ENCODE data around the gene PNLIP.

PNLIP gene

DNA sequence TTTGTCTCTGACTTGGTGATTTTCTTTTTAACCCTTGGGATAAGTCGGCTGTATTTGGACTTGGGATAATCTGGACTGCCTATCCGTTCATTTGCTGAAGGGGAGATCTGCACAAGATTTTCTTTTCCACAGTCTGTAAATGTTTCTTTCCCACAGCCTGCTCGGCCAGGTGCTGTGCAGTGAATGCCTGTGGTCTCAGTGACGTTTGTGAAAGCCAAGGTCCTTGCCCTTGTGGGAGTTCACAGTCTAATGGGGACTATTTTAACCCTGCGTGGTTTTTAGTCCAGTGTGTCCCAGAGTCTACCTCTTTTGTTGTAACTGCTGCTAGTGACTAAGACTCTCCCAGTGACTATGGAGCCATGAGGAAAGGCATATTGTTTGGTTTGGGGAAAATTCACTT is 8.9 kb downstream of the PNLIP start:
- Histone ChIP-seq H3K36me3 (no peaks in the 10 kb centered on the region), H3K27me3 (peaks cover 0 to 2% of the 10 kb centered on the region in 2 donors), H3K9me3 (no peaks in the 10 kb centered on the region), H3K4me1 (no peaks in the 10 kb centered on the region), H3K27ac (no peak overlapping the region), H3K4me3 (no peak overlapping the region)
- TF ChIP-seq, protein P1, sequence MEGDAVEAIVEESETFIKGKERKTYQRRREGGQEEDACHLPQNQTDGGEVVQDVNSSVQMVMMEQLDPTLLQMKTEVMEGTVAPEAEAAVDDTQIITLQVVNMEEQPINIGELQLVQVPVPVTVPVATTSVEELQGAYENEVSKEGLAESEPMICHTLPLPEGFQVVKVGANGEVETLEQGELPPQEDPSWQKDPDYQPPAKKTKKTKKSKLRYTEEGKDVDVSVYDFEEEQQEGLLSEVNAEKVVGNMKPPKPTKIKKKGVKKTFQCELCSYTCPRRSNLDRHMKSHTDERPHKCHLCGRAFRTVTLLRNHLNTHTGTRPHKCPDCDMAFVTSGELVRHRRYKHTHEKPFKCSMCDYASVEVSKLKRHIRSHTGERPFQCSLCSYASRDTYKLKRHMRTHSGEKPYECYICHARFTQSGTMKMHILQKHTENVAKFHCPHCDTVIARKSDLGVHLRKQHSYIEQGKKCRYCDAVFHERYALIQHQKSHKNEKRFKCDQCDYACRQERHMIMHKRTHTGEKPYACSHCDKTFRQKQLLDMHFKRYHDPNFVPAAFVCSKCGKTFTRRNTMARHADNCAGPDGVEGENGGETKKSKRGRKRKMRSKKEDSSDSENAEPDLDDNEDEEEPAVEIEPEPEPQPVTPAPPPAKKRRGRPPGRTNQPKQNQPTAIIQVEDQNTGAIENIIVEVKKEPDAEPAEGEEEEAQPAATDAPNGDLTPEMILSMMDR (IDR thresholded peaks at IDR 0.05) = no peak
- DNase-seq = no peak
- intact Hi-C loops (cut with DNase I; ENCODE audit: low total_unique reads) = no loop called here

DNA sequence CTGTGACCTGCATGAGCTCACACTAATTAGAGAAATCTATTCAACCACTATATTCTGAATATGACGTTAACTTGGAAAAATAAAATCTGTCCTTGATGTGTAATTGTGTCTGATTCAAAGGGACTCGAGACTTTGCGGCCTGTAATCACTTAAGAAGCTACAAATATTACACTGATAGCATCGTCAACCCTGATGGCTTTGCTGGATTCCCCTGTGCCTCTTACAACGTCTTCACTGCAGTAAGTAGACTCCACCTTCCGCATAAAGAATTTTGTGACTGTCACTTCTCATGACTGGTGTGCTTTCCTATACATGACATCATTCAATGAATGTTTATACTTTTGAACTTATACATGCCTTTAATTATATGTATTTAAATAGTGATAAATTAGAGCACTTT is 10.1 kb downstream of the PNLIP start:
- H3K9me3 ChIP-seq = no peaks in the 10 kb centered on the region
- H3K4me3 ChIP-seq = no peak overlapping the region
- no peaks in the 10 kb centered on the region for H3K4me1 ChIP-seq
- TF ChIP-seq, protein P1 (IDR thresholded peaks at IDR 0.05) = no peak
- intact Hi-C loops (cut with DNase I; ENCODE audit: low total_unique reads) = no loop called here
- DNase-seq = no peak
- H3K27me3 ChIP-seq = peaks cover 0 to 2% of the 10 kb centered on the region in 2 donors
- H3K36me3 ChIP-seq = no peaks in the 10 kb centered on the region
- no peak overlapping the region for H3K27ac ChIP-seq

DNA sequence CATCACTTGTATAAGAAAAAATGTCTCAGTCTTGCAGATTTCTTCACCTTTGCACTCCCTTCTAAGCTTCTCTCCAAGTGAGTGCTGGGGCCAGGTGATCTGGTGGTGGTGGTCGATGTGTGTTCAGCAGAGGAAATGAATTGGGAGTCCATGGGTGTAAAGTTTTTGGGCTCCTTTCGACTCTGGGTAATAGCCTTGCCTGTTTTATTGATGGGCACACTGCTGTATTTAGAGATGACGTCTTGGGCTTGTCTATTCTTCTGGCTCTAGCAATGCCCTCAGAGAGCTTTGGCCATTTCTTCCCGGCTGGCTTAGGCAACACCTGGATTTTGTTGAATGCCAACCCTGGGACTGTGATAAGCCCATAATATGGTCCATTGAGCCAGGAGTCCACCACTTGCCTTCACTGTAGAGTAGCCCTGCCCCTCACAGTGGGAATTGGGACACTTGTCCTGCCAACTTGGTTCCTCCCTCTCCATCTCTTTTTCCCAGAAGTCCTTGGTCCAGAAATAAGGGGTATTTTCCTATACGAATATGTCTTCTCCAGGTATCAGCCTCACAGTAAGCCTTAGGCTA is 11.7 kb downstream of the PNLIP start:
- Histone ChIP-seq H3K4me1 (no peaks in the 10 kb centered on the region), H3K36me3 (no peaks in the 10 kb centered on the region), H3K27me3 (peaks cover 0 to 2% of the 10 kb centered on the region in 2 donors), H3K9me3 (no peaks in the 10 kb centered on the region), H3K27ac (no peak overlapping the region), H3K4me3 (no peak overlapping the region)
- intact Hi-C loops (cut with DNase I; ENCODE audit: low total_unique reads) = no loop called here
- TF ChIP-seq, protein P1 (IDR thresholded peaks at IDR 0.05) = no peak
- no peak for DNase-seq

DNA sequence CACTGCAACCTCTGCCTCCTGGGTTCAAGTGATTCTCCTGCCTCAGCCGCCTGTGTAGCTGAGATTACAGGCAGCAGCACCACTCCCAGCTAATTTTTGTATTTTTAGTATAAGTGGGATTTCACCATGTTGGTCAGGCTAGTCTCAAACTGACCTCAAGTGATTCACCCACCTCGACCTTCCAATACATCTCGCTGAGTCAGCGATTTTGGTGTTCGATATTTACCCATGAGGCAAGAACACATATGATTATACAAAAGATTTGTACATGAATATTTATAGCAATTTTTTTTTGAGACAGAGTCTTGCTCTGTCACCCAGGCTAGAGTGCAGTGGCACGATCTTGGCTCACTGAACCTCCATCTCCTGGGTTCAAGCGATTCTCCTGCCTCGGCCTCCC is 19.8 kb downstream of the PNLIP start:
- H3K4me3 ChIP-seq = no peak overlapping the region
- intact Hi-C loops (cut with DNase I; ENCODE audit: low total_unique reads) = no loop called here
- H3K9me3 ChIP-seq = no peaks in the 10 kb centered on the region
- H3K27me3 ChIP-seq = no peaks in the 10 kb centered on the region
- H3K36me3 ChIP-seq = no peaks in the 10 kb centered on the region
- DNase-seq = no peak
- H3K4me1 ChIP-seq = no peaks in the 10 kb centered on the region
- TF ChIP-seq, protein P1 (IDR thresholded peaks at IDR 0.05) = no peak
- H3K27ac ChIP-seq = no peak overlapping the region

DNA sequence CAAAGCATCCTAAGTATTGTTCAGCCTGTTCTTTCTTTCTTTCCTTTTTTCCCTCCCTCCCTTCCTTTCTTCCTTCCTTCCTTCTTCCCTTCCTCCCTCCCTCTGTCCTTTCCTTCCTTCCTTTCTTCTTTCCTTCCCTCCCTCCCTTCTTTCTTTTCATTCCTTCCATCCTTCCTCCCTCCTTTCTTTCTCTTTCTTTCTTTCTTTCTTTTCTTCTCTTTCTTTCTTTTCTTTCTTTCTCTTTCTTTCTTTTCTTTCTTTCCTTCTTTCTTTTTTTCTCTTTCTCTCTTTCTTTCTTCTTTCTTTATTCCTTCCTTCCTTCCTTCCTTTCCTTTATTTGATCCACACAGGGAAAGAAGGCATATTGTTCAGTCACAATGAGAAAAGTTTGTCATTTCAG is 21.2 kb downstream of the PNLIP start:
- Histone ChIP-seq H3K4me3 (no peak overlapping the region), H3K4me1 (no peaks in the 10 kb centered on the region), H3K36me3 (no peaks in the 10 kb centered on the region), H3K27ac (no peak overlapping the region), H3K27me3 (no peaks in the 10 kb centered on the region), H3K9me3 (no peaks in the 10 kb centered on the region)
- TF ChIP-seq, protein P1 (IDR thresholded peaks at IDR 0.05) = no peak
- intact Hi-C loops (cut with DNase I; ENCODE audit: low total_unique reads) = no loop called here
- DNase-seq = no peak

DNA sequence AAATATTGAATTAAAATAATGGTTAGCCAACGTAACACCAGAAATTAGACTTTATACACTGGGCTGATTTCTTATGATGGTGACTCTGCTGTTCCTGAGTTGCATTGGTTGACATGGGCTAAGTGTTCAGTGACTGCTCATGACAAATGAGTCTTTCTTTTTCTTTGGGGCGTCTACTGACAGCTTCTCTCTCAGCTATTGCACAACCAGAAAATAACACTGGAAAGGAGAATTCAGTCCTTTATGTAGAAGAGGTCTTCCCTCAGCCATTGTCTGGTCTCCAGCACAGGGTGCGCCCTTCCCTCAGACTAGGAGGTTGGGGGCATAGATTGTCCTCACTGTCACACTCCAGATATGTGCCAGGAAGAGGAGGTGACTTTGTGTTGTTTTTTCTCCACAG is 21.6 kb downstream of the PNLIP start:
- Histone ChIP-seq H3K27ac (no peak overlapping the region), H3K4me1 (no peaks in the 10 kb centered on the region), H3K27me3 (no peaks in the 10 kb centered on the region), H3K4me3 (no peak overlapping the region), H3K36me3 (no peaks in the 10 kb centered on the region), H3K9me3 (no peaks in the 10 kb centered on the region)
- TF ChIP-seq, protein P1 (IDR thresholded peaks at IDR 0.05) = no peak
- DNase-seq = no peak
- intact Hi-C loops (cut with DNase I; ENCODE audit: low total_unique reads) = no loop called here
